HG03521 (cell line): ENCODE measurements around the gene ZMYM2.
"Not testable (repeated sequence)": the region's sequence is repeated elsewhere in the genome, so short reads cannot be mapped to it uniquely, and the experiment has no call there.

Experiments used
- ATAC-seq: cut with Tn5 transposase; IDR thresholded peaks from one replicate; pipeline ENCODE4 v1.9.1; 2021; ENCODE audit warnings: mild to moderate bottlenecking, moderate library complexity; ENCODE audit not compliant: unreplicated experiment

Gene ZMYM2

DNA sequence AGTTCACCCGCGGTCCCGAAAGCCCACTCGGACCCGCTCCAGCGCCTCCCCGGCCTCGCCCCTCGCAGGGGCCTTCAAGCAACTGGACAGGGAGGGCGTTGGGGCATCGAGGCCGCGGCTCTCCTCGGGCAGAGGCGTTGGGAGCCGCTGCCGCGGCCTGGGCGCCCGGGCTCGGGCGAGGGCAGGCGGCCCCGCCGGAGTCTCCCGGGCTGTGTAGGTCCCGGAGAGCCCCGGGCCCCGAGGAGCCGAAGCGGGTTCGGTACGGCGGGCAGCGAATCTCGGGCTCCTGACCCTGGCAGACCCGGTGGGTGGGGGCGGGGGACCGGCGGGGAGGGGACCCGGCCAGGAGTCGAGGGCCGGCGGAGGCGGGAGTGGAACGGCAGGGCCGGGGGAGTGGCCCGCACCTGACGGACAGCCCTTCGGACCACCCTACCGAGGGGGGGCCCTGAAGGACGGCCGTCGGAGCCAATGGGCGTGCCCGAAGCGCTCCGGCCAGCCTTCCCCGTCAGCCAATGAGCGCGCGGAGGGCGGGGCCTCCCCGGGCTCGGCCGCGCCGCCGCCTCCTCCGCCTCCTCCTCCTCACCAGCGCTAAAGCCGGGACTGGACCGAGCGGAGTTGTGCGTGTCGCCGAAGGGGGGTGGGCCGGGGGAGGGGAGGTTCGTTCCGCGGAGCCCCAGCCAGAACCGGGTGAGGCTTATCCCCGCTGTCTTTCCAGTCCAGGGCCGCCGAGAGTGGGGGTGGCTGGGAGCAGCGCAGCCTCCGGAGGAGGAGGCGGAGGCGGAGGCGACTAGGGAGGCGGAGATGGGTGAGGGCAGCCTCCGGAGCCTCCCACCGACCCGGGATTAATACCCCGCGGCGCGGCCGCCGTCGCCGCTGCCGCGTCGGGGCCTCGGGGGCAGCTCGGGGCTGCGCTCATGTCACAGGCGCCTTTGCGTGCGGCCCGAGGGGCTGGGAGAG is at the start of gene ZMYM2:
Gene ZMYM2, plus strand, starts transcription at position 573 of the 957 bp plus-strand sequence. CDS start 34,346 bp downstream, outside the sequence.
- ATAC-seq, result peak; percentile 81

DNA sequence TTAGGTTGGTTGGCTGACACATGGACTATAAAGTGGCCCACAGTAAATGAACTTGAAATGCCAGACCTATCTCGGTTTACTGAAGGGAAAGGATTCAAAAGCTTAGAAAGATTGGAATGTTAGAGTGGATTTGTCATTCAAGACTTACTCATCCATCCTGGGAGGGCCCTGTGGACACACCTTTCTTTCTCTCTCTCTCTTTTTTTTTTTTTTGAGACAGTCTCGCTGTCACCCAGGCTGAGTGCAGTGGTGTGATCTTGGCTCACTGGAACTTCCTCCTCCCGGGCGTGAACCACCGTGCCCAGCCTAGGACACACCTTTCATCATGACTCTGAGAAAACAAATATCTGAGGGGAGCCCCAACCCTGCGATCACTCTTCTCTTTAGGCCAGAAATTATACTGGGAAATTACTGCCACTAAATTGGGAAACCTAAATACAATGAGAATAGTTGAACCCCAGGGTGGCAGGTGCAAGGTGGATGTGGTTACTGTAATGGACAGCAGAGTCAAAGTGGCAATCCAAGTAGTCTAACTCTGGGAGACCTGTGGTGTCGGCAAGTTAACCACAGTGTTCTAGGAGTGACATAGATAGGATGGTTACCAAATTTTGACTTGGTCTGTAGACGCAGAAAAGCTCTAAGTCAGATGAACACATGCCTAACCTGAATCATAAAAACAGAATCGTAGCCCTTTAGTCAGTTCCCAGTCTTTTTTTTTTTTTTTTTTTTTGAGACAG is 48.0 kb upstream of the ZMYM2 start:
- no peak for ATAC-seq

DNA sequence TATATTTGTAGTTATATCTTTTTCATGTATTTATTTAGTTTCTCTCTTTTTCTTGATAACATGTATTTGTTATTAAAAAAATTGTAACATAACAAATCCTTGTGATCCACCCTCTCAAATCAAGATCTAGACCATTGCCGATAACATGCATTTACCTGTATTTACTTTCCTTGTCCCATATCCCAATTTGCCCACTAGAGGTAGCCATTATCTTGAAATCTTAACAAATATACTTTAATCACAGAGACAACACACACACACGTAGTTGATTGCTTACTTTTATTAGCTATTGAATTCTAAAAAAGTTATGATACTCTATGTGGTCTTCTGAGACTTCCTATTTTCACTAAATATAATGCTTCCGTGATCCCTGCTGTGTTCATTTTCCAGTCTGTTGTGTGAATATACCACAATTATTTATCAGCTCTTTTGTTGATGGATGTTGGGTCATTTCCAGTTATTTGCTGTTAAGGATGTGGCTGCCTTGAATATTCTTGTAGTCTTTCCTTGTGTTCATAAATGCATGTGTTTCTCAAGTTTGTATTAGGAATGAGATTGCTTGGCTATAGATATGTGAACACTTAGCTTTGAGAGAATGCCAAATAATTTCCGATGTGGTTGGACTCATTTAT is 31.3 kb upstream of the ZMYM2 start:
- no peak for ATAC-seq

DNA sequence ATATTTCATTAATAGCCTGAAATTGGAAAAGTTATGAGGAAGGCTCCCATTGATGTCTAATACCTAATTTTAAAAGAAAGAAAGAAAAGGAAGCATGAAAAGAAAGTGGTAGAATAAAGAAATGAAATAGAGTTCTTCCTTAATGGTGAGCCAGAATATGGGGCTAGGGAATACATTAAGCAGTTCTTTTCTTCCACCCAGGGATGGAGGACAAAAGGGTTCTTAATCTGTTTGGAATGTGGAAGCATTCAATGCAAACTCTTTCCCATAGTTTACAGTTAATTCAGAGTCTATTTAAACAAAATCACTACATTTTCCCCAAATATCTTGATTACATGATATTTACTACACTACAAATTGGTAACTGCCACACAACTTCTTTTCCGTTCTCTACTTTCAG is 18.4 kb upstream of the ZMYM2 start:
- ATAC-seq, result no peak

DNA sequence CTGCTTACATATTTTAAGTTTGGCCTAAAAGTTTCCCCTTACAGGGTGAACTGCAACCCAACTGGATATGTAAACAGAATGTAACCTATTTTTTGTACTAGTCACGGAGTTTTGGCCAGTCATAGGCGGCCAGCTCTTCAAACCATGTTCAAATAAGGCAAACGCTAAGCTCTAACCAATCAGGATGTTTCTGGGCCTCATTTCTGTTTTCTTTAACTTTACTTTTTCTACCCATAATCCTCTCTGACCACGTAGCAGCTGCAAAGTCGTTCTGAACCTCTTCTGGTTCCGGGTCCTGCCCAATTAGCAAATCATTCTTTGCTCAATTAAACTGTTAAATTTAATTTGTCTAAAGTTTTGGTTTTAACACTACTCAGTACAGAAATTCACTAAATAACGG is 8.2 kb upstream of the ZMYM2 start:
- no peak for ATAC-seq

DNA sequence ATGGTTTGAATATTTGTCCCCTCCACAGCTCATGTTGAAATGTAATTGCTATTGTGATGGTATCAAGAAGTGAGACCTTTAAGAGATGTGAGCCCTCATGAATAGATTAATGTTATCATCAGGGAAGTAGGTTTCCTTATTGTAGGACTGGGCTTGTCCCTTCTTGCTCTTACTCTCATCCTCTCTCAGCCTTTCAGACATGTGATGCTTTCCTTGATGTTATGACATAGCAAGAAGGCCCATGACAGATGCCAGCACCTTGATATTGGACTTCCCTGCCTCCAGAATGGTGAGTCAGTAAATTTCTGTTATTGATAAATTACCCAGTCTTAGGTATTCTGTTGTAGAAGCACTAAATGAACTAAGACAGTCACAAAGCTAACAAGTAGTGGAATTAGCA is 5.7 kb upstream of the ZMYM2 start:
- no peak for ATAC-seq

DNA sequence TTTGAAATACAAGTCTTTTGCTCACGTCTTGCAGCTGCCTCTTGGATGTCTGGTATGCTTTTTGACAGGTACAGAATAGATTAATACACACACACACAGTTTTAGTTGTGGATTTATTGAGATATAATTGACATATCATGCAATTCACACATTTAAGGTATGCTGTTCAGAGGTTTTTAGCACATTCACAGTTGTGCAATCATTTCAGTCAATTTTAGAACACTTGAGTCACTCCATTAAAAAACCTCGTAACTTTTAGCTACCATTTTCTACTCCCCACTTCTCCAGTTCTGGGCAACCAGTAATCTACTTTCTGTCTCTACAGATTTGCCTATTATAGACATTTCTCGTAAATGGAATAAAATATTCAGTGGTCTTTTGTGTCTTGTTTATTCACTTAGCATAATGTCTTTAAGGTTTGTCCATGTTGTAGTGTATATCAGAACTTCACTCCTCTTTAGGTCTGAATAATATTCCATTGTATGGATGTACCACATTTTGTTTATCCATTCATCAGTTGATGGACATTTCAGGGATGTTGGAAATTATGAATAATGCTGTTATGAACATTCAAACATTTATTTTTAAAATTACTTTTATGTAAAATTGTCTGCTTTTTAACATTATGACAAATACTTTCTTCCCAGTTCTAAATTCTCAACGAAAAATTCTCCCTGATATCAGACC is 2.5 kb upstream of the ZMYM2 start:
- ATAC-seq, result no peak

DNA sequence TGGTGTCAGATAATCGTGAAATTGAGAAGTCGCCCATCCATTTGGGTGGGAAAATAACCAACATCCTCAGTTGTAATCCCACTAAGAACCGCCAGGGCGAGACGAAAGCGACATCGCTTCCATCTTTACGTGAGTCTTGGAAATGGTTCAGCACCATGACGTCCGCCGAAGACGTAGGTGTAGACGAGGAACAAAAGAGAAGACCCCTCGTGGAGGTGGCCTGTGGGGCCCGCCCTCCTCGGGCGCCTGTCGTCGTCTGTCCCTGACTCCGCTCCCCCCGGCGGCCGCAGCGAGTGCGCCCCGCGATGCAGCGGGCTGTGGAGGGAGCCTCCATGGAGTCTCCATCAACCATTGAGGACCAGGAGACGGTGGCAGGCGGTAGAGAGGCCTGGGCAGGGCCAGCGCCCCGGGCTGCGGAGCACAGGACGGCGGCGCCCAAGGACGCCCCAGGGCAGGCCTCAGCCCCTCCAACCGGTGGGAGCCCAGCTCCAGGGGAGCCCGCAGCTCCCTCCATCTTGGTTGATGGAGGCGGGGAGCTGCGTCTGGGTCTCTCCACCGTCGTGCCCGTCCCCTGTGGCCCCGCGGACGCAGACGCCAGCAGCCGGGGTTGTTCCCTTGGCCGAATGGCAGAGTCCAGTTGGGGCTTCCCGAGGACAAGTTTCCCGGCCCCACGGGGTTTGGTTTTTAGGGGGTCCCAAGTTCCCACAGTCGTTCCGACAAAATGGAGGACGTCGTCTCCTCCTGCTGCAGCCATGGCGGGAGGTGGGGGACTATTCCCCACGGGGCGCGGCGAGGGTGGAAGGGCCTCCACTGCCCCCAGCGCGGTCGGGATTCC is 990 bp upstream of the ZMYM2 start:
- ATAC-seq, result peak; percentile 13

DNA sequence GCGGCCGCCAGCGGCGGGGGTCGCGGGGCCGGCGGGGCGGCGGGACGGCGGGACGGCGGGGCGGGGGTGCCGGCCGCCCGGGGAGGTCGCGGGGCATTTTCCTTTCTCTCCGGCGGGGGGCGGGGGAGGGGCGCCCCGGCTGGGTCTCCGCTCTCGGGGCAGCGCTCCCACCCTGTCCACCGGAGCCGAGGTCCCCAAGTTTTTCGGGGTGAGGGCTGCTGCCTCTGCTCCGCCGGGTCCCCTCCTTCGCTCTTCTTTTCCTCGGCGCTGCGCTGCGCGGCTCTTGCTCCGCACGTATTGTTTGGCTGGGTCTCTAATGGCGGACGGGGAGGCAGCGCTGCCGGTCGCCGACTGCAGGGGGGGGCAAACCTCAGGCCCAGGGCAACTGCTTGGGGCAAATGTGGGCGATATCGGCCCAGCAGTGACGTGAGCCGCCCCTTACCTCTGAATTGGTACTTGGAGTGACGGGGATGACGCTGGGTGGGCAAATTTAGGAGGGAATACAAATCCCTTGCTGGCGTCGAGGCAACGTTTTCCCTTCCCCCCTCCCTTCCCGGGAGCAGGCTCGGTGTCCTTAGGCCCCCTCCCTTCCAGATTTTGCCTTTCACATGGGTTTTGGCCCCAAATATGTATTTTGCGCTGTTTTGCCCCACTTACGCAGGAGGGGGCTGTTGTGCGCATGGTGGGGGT is 759 bp downstream of the ZMYM2 start:
- peak; percentile 6 for ATAC-seq

DNA sequence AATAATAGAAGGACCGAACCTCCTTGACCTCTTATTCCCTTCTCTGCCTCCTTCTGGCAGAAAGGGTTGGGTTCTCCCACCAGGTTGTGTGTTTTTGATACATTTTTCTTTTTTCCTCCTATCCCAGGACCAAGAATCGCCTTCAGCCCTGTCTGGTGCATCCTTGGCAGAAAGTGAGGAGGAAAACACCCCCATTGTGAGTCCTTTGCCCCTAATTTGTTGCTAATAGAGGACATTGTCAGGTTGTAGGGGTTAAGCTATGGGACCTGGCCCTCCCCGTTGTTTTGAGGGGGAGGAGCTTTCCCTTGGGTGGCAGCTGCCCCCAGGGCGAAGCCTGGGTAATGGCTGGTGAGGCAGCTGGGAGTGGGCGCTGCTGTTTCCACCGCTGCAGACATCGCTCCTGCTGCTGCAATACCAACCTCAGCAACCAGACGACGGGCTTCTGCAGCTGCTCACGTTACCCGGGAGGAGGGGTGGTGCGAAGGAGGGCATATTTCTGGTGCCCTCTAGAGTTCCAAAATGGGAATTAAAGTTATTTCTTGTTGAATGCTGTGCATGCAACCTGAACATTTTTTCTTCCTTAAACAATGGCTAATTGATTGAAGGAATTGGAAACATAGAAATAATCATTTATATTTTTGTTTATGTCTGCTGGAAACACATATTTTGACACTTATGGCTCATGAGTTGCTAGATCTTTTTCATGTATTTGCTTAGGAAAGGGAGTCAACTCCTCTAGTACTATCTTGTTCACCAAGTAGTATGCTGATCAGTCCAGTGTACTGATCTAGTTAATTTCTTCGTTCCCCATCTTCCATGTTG is 1.5 kb downstream of the ZMYM2 start:
- peak; percentile 27 for ATAC-seq

DNA sequence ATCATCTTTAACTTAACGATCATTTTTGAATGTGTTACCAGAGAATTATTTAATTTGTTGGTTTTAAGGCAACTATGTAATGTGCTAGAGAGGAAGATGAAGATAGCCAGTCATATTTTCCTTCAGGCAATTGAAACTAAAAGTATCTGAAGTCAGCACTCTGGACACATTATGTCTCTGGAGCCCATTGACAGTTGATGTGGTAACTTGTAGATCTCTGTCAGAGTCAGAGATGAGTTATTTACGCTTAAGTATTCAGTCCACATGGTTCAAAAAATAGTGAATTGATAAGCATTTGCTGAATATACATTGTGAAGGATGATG is 2.1 kb downstream of the ZMYM2 start:
- ATAC-seq, result no peak

DNA sequence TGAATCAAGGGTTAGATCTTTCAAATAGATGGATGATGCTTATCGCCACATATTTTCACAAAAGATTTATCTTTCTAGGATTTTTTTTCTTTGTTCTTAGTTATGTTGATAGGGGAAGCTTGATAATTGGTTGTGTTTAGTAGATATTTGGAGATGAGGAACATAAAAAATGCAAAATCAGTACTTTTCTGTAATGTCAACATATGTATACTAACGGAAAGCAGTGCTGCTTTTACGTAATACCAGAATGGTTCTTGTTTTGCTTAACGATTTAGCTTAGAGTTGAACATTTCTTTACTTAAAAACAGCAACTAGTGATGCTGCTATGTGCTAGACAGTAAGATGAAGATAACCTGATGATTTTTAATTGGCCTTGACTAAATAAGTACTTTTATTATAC is 3.0 kb downstream of the ZMYM2 start:
- ATAC-seq, result no peak

DNA sequence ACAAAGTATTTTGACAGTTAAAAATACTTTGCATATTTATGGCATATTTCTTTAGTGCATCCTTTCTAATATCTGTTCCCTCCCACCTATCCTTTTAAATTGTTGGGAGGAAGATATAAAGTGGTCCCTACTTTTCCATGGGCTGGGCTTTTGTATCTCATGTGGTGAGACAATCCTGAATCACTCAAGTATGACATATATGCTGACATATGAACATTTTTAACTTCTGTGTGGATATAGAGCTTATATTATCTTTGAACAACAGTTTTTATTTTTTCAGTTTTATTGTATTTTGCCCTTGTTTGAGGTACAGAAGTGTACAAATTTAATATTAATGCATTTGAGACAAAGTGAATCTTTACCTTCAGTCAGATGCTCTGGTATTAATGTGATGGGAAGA is 3.4 kb downstream of the ZMYM2 start:
- ATAC-seq, result no peak

DNA sequence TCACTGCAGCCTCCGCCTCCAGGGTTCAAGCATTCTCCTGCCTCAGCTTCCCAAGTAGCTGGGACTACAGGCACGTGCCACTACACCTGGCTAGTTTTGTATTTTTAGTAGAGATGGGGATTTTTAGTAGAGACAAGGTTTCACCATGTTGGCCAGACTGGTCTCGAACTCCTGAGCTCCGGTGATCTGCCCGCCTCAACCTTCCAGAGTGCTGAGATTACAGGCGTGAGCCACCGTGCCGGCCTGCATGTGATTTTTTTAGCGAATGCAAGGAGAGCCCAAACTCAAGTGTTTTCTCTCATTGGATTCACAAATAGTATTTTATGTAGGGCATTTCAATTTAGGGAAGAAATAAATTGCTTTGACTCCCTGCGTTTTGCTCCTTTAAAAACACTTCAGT is 4.4 kb downstream of the ZMYM2 start:
- no peak for ATAC-seq

DNA sequence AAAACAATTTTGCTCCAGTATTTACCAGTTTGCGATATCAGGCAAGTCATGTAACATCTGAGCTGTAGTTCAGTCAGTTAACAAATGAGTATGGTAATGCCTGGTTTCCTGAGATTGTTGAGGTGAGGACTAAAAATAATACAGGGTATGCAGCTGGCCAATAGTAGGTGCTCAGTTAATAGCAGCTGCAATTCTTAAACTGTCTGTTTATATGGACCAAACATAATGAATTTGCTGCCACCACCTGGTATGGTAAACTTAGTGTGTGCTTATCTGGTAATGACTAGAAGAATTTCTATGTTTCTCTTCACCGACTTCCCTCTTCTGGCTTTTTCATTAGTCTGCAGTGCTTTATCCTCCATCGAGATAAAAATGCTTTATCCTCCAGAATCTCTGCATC is 9.1 kb downstream of the ZMYM2 start:
- no peak for ATAC-seq

DNA sequence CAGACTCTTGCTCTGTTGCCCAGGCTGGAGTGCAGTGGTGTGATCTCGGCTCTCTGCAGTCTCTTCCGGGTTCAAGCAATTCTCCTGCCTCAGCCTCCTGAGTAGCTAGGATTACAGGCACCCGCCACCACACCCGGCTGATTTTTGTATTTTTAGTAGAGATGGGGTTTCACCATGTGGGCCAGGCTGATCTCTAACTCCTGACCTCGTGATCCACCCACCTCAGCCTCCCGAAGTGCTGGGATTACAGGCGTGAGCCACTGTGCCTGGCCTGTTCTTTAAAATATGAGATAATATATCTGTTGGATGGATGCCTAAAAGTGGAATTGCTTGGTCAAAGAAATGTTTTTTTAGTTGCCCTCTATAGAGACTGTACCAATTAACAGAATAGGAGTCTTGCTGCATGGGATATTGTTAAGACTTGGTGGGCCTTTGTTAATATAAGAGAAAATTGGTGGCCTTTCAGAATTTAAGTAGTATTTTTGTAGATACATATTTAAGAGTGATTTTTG is 16.0 kb downstream of the ZMYM2 start:
- ATAC-seq, result not testable (repeated sequence)

DNA sequence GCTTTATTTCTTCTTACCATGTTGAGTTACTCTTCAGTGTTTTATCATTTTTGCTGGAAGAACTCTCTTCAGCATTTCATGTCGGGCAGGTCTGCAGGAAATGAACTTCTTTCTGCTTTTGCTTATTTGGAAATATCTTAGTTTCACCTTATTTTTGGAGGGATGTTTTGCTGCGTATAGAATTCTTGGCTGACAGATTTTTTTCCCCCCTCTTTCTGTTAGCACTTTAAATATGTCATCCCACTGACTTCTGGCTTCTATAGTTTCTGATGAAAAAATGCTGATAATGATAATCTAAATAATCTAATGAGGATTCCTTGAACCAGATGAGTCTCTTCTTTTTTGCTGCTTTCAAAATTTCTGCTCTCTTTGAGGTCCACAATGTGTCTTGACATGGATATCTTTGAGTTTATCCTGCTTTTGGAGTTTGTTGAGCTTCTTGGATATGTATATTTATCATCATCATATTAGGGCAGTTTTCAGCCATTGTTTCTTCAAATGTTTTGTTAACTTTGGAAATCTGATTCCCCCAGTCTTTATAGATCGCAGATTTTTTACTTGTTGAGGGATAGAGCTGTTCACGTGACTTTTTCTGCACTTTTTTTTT is 20.4 kb downstream of the ZMYM2 start:
- no peak for ATAC-seq

DNA sequence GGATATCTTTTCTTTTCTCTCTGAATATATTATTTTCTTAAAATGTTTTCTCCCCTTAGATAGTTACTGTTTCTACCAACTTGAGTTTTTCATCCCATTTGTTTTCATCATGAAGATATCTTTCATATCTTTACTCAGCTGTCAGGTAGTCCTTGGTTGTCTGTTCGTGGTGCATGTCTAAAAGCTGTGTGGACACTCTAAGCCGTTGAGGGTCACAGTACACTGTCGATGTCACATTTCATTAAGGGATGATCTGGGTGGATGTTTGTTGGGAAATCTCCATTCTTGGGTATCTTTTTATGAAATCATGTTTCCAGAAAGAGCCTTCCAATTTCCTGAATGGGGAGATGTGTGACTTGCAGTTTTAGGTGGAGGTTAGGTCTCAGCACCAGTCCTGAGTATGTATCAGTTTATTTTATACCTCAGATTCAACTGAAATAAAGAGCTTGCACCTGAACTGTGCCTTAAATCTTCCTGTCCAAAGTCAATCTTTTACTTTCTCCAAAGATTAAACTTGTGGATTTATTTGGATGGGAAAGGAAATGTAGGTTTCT is 23.2 kb downstream of the ZMYM2 start:
- ATAC-seq, result no peak
